HCT116 (cell line): ENCODE measurements around the gene IARS1. TPM values are rescaled to one million over a fixed set of nuclear protein-coding genes. Genes with fewer than 3 reads are reported as not detected.

Source experiments
- ATAC-seq: fragments of 200-7000 bp; cut with Tn5 transposase; 2 replicates; pipeline ENCODE4 v1.9.1; 2020; ENCODE audit warnings: mild to moderate bottlenecking, moderate library complexity
- BruUV-seq: library from RNA; stranded (reverse); fragments of 400-500 nt; replicated peaks from 2 replicates; lab custom pipeline; 2021; lab: Mats Ljungman, UMichigan
- CTCF ChIA-PET: fragments of 300-600 bp; sonication (Branson Sonifier 250); formaldehyde crosslinking; loops from one replicate; lab custom pipeline; 2021; ENCODE audit warnings: antibody characterized with exemption; lab: Charles Lee
- POLR2A ChIA-PET: fragments of 300-600, 350-600 bp; sonication (Branson Sonifier 250); formaldehyde crosslinking; loops from one replicate; lab custom pipeline; 2021; ENCODE audit warnings: antibody characterized with exemption; lab: Charles Lee
- RAD21 ChIA-PET, 2 experiments: fragments of 300-600 bp; sonication (Branson Sonifier 250); formaldehyde crosslinking; loops; one replicate each; lab custom pipeline; 2023; ENCODE audit warnings: low total read pairs in 2 of 2; ENCODE audit not compliant: uncharacterized antibody in 2 of 2, unreplicated experiment in 2 of 2, low non-redundant PET in 1 of 2; lab: Charles Lee
- DNase-seq: peaks from one replicate; pipeline ENCODE4 v3.0.0-alpha.2; 2010; ENCODE audit warnings: low read depth, low spot score
- H2AFZ ChIP-seq: fragments of 200-600 bp; shearing (Covaris generic), sonication (generic); 2 replicates; pipeline ENCODE4 v1.6.1; 2017; ENCODE audit warnings: low read depth, mixed run types, mixed read lengths, antibody characterized with exemption, low read length; ENCODE audit not compliant: poor library complexity, severe bottlenecking
- H3K27ac ChIP-seq: 2 replicates; pipeline ENCODE4 v1.5.1; 2012; ENCODE audit warnings: low read depth, low read length
- H3K27me3 ChIP-seq: fragments of 200-600 bp; sonication (generic); 2 replicates; pipeline ENCODE4 v1.6.1; 2016; ENCODE audit warnings: mixed run types, low read length, mixed read lengths; ENCODE audit not compliant: insufficient read depth
- H3K36me3 ChIP-seq, 2 experiments: fragments of 200-500 bp in 1 of 2; fragments of 200-600 bp in 1 of 2; sonication (Bioruptor generic) in 1 of 2; sonication (generic) in 1 of 2; 2 replicates each; pipeline versions ENCODE4 v1.5.1 to v1.6.1; 2014 to 2016; ENCODE audit warnings: low read length in 2 of 2, inconsistent platforms in 1 of 2, mixed read lengths in 1 of 2, mixed run types in 1 of 2; ENCODE audit not compliant: insufficient read depth in 2 of 2, control insufficient read depth in 1 of 2
- H3K4me1 ChIP-seq, 2 experiments: fragments of 200-600 bp in 1 of 2; sonication (generic) in 1 of 2; 2 replicates each; pipeline versions ENCODE4 v1.5.1 to v1.6.1; 2012 to 2017; ENCODE audit warnings: low read length in 2 of 2, inconsistent platforms in 1 of 2, mild to moderate bottlenecking in 1 of 2, mixed read lengths in 1 of 2, mixed run types in 1 of 2, moderate library complexity in 1 of 2; ENCODE audit not compliant: insufficient read depth in 2 of 2, control insufficient read depth in 1 of 2
- H3K4me2 ChIP-seq: fragments of 200-600 bp; sonication (generic); 2 replicates; pipeline ENCODE4 v1.6.1; 2017; ENCODE audit warnings: mixed run types, low read length, mixed read lengths
- H3K4me3 ChIP-seq, 2 experiments: fragments of 200-600 bp in 1 of 2; sonication (generic) in 1 of 2; replicated peaks in 1 of 2; 2 replicates each; pipeline ENCODE4 v1.5.1; 2011 to 2016; ENCODE audit warnings: low read length in 2 of 2, control low read depth in 1 of 2, low read depth in 1 of 2, mild to moderate bottlenecking in 1 of 2, mixed read lengths in 1 of 2, mixed run types in 1 of 2
- H3K79me2 ChIP-seq: fragments of 200-600 bp; sonication (generic); 2 replicates; pipeline ENCODE4 v1.6.1; 2017; ENCODE audit warnings: mild to moderate bottlenecking, mixed run types, low read length, moderate library complexity, mixed read lengths; ENCODE audit not compliant: insufficient read depth
- H3K9ac ChIP-seq: fragments of 200-600 bp; sonication (generic); 2 replicates; pipeline ENCODE4 v1.6.1; 2016; ENCODE audit warnings: low read length, mixed read lengths
- H3K9me2 ChIP-seq: fragments of 200-600 bp; sonication (generic), shearing (Covaris generic); 2 replicates; pipeline ENCODE4 v1.6.1; 2017; ENCODE audit warnings: mixed run types, mild to moderate bottlenecking, moderate library complexity; ENCODE audit not compliant: insufficient read depth
- H3K9me3 ChIP-seq, 2 experiments: fragments of 200-500 bp in 1 of 2; fragments of 200-600 bp in 1 of 2; sonication (Bioruptor generic) in 1 of 2; sonication (generic) in 1 of 2; 2 replicates each; pipeline ENCODE4 v1.6.1; 2014 to 2017; ENCODE audit warnings: low read length in 2 of 2, mixed read lengths in 2 of 2, inconsistent platforms in 1 of 2, low read depth in 1 of 2, mild to moderate bottlenecking in 1 of 2, mixed run types in 1 of 2, moderate library complexity in 1 of 2; ENCODE audit not compliant: control insufficient read depth in 1 of 2, insufficient read depth in 1 of 2
- H4K20me1 ChIP-seq: fragments of 200-600 bp; sonication (generic), shearing (Covaris generic); 2 replicates; pipeline ENCODE4 v1.6.1; 2017; ENCODE audit warnings: mixed run types, mild to moderate bottlenecking, moderate library complexity; ENCODE audit not compliant: insufficient read depth
- ATF3 ChIP-seq: IDR thresholded peaks from 2 replicates; pipeline ENCODE4 v1.6.1; 2012
- CBX3 ChIP-seq: IDR thresholded peaks from 2 replicates; pipeline ENCODE4 v1.6.1; 2012; ENCODE audit warnings: low read depth
- CTCF ChIP-seq, 3 experiments: fragments of 200-600 bp in 1 of 3; sonication (generic) in 1 of 3; IDR thresholded peaks in 2 of 3; conservative IDR thresholded peaks in 1 of 3; 2 replicates each; pipeline ENCODE4 v1.5.1; 2012 to 2017; ENCODE audit warnings: low read depth in 2 of 3, low read length in 2 of 3, antibody characterized with exemption in 1 of 3, borderline replicate concordance in 1 of 3, control low read depth in 1 of 3, mild to moderate bottlenecking in 1 of 3, mixed read lengths in 1 of 3, mixed run types in 1 of 3, moderate library complexity in 1 of 3; ENCODE audit not compliant: insufficient read depth in 1 of 3
- EZH2 ChIP-seq: fragments of 200-600 bp; sonication (generic); IDR thresholded peaks from 2 replicates; pipeline ENCODE4 v1.6.1; 2017; ENCODE audit warnings: antibody characterized with exemption, mixed run types
- EZH2phosphoT487 ChIP-seq: fragments of 200-600 bp; IDR thresholded peaks from 2 replicates; pipeline ENCODE4 v1.6.1; 2018; ENCODE audit warnings: antibody characterized with exemption, borderline replicate concordance
- POLR2A ChIP-seq: IDR thresholded peaks from 2 replicates; pipeline ENCODE4 v1.7.0; 2011; ENCODE audit warnings: borderline replicate concordance; ENCODE audit not compliant: insufficient read depth, insufficient read length; ENCODE audit errors: extremely low read depth
- POLR2AphosphoS5 ChIP-seq: IDR thresholded peaks from 2 replicates; pipeline ENCODE4 v1.6.1; 2011; ENCODE audit warnings: mild to moderate bottlenecking, low read depth, low read length, moderate library complexity
- RAD21 ChIP-seq: IDR thresholded peaks from 2 replicates; pipeline ENCODE4 v1.6.1; 2012; ENCODE audit warnings: low read depth, mild to moderate bottlenecking
- SIN3A ChIP-seq: IDR thresholded peaks from 2 replicates; pipeline ENCODE4 v1.6.1; 2012; ENCODE audit warnings: low read depth
- SRF ChIP-seq: IDR thresholded peaks from 2 replicates; pipeline ENCODE4 v1.6.1; 2012; ENCODE audit warnings: low read depth
- ZFX ChIP-seq: fragments of 450-650 bp; IDR thresholded peaks from 2 replicates; pipeline ENCODE4 v1.6.1; 2017
- ZNF274 ChIP-seq: fragments of 200-500 bp; sonication (Bioruptor generic); IDR thresholded peaks from 2 replicates; pipeline ENCODE4 v1.6.1; 2014; ENCODE audit warnings: mild to moderate bottlenecking, low read depth, low read length, inconsistent platforms
- intact Hi-C: fragments of 100-400 bp; cut with micrococcal nuclease; formaldehyde crosslinking; loops from 2 replicates; pipeline ENCODE4 v1.10.0; 2022
- total RNA-seq: library from RNA; stranded (reverse); gene quantifications from one replicate; pipeline ENCODE4 v1.2.1, GENCODE V29; 2021; ENCODE audit not compliant: unreplicated experiment

IARS1 gene
- total RNA-seq, 1 experiment from 2014 or later = 279 TPM

GRCh38 chr9:92310562-92310961, 17.1 kb upstream of the IARS1 start:
- H3K4me2 ChIP-seq = no peak overlapping the region
- no peaks in the 10 kb centered on the region for H3K4me1 ChIP-seq
- H3K27me3 ChIP-seq = no peaks in the 10 kb centered on the region
- no peak overlapping the region for H3K27ac ChIP-seq
- no peak overlapping the region for H2AFZ ChIP-seq
- no peak overlapping the region for H3K9ac ChIP-seq
- RAD21 ChIA-PET = no interaction called here
- no peaks in the 10 kb centered on the region for H4K20me1 ChIP-seq
- BruUV-seq = no TSS peak
- H3K4me3 ChIP-seq = no peak overlapping the region
- CTCF ChIA-PET = no interaction called here
- intact Hi-C loops = no loop called here
- H3K9me2 ChIP-seq = no peaks in the 10 kb centered on the region
- no peak for DNase-seq
- peaks cover 50 to 67% of the 10 kb centered on the region in 2 experiments for H3K36me3 ChIP-seq
- no peaks in the 10 kb centered on the region for H3K9me3 ChIP-seq
- no peak for ATAC-seq
- no peak for TF ChIP-seq SRF
- TF ChIP-seq ATF3 = no peak
- no peak for TF ChIP-seq CBX3
- no peak for TF ChIP-seq ZFX
- no peak for TF ChIP-seq POLR2AphosphoS5
- TF ChIP-seq RAD21 = no peak
- no peak for TF ChIP-seq EZH2
- TF ChIP-seq EZH2phosphoT487 = no peak
- TF ChIP-seq POLR2A = no peak
- TF ChIP-seq SIN3A = no peak
- TF ChIP-seq CTCF (IDR thresholded peaks at IDR 0.05 in 2 of 3, conservative IDR thresholded peaks at IDR 0.05 in 1 of 3; ENCODE audit: borderline replicate concordance in 1 of 3, insufficient read depth in 1 of 3, low read depth in 2 of 3, low read length in 2 of 3) = no peak
- TF ChIP-seq ZNF274 = no peak
- peaks cover 20% of the 10 kb centered on the region for H3K79me2 ChIP-seq
- POLR2A ChIA-PET = no interaction called here
